GM21526 (cell line): ENCODE data around the gene NLRP9.

ENCODE experiments used
- ATAC-seq: cut with Tn5 transposase; IDR thresholded peaks from one replicate; pipeline ENCODE4 v1.9.1; 2021; ENCODE audit warnings: moderate library complexity; ENCODE audit not compliant: unreplicated experiment, low FRiP score

NLRP9 gene

GRCh38 chr19:55658846-55659459 is 79.2 kb downstream of the NLRP9 start:
- ATAC-seq, result no peak
